GM19397 (cell line): ENCODE measurements around the gene STAT2.
"Not testable (repeated sequence)": the region's sequence is repeated elsewhere in the genome, so short reads cannot be mapped to it uniquely, and the experiment has no call there.

Experiments used
- ATAC-seq: cut with Tn5 transposase; IDR thresholded peaks from one replicate; pipeline ENCODE4 v1.9.1; 2021; ENCODE audit warnings: mild to moderate bottlenecking, moderate library complexity; ENCODE audit not compliant: unreplicated experiment

STAT2 gene

DNA sequence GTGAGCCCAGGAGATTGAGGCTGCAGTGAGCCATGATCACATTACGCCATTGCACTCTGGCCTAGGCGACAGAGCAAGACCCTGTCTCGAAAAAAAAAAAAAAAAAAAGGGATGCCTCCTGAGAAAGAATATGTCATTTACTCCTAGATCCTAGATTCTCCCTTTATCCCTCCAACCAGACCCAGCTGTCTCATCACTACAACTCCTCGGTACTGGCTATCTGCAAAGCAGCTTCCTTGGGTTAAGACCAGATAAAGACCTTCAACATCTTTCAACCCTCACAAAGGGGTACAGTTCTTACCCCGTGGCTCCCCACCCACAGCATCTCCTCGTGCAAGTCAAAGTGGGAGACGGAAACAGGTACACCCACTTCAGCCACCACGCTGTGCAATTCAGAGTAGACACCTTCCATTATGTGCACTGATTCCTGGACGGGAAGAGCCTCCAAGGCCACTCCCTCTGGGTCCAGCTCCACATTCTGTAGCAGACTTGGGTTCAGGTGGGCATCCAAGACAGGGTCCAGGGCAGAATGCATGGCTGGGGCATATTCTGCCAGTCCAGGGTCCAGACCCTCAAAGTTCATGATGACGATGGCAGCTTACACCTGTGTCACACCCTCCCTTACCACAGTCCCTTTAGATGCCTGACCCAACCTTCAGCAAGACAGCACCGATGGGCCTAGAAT is 27.3 kb downstream of the STAT2 start:
- ATAC-seq = no peak

DNA sequence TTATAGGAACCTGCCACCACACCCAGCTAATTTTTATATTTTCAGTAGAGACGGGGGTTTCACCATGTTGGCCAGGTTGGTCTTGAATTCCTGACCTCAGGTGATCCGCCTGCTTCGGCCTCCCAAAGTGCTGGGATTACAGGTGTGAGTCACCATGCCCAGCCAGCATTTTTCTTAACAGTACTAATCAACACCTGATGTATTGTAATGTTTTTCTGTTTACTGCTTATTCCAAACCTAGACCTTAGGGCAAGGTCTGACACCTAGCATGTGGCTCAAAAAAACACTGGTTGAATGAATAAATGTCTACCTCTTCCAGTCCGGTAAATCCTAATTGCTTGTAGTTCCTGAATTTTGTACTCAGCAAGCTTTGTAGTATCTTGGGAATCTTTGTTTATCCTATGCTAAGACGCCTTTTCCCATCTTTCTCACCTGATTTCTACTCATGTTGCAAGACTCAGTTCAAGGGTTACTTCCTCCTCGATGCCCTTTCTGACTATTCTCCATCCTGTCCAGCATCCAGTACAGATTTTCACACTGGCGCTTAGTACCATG is 28.9 kb downstream of the STAT2 start:
- no peak for ATAC-seq

DNA sequence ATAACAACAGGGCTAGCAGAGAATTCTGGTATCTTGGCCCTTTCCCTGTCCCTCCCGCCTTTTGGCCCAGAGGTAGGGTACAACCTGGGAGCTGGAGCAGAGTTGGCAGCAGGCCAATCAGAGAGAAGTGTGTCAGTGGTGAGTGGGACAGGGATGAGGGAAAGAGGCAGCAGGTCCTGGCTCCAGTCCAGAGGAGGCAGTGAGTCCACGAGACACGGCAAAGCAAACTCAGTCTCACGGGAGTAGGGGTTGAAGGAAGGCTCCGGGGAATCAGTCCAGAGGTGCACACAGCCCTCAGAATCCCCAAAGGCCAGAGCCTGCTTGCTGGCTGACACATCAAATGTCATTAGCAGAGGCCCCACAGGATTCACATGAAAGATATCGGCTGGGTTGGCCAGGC is 33.4 kb downstream of the STAT2 start:
- no peak for ATAC-seq

DNA sequence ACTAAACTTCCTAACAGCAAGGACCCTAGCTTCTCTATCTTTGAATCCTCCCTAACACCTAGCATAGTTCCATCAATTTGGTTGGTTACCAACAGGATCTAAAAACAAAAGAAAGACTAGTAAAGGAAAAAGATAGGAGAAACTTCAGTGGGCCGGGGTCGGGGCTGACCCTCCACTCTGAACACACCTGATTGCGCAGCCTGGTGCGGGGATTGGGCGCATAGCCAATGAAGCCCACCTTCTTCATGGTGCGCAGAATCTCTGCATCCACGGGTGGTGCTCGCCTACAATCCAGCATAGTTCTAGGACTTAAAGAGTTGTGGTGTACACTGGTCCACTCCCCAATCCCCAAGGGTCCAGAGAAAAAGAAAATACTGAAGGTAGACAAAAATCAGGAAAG is 33.8 kb downstream of the STAT2 start:
- ATAC-seq = no peak

DNA sequence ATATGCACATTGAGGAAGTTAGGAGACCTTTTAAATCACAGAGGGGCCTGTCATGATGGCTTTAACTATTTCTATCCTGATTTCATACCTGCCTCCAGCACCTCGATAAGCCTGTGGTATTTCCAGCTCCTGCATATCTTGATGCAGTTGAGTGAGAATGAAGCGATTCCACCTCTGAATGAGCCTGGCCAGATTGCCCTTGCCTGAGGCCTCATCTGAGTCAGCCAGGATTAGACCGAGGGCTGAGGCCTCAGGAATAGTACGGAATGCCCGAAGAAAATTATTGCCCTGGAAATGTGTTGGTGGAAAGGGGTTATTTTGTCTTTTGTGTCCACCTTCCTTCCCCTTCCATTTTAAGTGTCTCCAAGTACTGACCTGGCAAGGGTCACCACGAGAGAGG is 35.7 kb downstream of the STAT2 start:
- ATAC-seq = no peak

DNA sequence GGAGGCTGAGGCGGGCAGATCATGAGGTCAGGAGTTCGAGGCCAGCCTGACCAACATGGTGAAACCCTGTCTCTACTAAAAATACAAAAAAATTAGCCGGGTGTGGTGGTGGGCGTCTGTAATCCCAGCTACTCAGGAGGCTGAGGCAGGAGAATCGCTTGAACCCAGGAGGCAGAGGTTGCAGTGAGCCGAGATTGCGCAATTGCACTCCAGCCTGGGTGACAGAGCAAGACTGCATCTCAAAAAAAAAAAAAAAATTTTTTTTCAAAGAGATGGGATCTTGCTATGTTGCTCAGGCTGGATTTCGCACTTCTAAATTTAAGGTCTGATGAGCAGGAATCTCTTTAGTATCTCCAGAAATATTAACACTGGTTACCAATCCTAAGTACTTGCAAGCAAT is 38.3 kb downstream of the STAT2 start:
- ATAC-seq = not testable (repeated sequence)

DNA sequence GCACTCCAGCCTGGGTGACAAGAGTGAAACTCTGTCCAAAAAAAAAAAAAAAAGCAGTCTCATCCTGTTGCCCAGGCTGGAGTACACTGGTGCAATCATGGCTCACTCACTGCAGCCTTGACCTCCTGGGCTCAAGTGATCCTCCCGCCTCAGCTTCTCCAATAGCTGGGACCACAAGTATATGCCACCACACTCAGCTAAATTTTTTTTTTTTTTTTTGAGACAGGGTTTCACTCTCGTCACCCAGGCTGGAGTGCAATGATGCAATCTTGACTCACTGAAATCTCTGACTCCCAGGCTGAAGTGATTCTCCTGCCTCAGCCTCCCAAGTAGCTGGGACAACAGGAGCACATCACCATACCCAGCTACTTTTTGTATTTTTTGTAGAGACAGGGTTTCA is 38.9 kb downstream of the STAT2 start:
- ATAC-seq = no peak

DNA sequence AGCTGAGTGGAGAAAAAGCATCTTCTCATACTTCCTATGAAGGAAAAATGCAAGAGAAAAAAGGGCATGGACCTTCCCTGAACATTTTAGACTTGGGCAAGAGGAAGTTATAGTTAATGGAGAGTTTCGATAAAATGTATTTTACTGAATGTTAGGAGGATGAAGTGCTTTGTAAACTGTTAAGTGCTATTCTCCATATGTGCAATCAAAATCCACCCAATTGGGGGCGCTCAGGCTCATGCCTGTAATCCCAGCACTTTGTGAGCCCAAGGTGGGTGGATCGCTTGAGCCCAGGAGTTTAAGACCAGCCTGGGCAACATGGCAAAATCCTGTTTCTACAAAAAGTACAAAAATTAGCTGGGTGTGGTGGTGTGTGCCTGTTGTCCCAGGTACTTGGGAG is 42.2 kb downstream of the STAT2 start:
- no peak for ATAC-seq

DNA sequence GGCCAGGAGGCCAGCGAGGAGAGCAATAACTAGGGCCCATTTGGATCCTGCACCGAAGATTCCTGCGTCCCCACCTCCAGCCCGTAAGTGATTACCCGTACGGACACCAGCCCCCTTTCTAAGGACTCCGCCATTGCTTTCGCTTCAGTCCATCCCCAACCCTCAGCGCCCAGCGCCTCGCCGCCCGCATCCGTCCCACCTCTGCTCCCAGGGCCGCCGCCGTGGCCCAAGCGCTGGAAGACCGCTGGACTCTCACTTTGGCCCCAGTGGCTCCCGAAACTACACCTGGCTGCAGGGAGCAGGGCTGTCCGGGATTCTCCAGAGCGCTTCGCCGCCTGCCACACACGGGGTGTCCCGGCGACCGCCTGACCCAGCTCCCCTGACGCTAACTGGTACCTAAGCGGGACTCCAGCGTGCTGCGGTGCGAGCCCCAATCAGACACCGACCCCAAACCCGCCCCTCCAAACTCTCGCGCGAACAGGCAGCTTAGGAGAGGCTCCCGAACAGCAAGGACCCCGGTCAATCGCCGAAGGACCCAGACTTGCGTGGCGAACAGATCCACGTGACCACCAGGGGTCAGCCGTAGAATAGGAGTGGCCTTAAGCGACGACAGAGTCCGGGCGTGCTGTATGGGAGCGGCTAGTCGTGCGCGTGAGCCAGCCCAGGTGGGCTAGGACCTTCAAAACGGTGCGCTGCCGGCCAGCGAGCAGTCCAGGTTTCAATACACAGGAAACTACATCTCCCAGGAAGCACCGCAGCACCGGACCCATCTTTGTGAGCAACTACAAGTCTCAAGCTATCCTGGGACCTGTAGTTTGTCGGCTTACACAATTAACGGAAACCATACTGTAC is 44.1 kb downstream of the STAT2 start, which contains the start of gene CNPY2:
TSS of gene CNPY2 (minus strand) at position 367 of the 852 bp plus-strand sequence. CDS start 771 bp downstream, outside the sequence.
- ATAC-seq = peak; percentile 87

DNA sequence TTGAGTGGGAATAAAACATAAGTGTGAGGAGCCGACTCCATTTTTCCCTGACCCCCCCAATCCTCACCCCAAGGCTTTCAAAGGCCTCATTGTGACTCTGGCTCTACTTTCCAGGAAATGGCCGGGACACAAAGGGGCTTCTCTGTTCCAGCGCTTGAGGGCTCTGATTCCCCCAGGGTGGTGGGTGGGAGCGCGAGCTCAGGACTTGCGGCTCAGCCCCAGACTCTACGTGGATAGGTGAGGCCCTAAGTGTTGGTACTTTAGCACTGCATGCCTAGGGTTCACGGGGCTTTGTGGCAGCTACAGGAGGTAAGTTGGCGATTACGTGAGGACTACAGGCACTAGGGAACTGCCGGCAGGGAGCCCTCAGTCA is 44.7 kb downstream of the STAT2 start:
- ATAC-seq = no peak

DNA sequence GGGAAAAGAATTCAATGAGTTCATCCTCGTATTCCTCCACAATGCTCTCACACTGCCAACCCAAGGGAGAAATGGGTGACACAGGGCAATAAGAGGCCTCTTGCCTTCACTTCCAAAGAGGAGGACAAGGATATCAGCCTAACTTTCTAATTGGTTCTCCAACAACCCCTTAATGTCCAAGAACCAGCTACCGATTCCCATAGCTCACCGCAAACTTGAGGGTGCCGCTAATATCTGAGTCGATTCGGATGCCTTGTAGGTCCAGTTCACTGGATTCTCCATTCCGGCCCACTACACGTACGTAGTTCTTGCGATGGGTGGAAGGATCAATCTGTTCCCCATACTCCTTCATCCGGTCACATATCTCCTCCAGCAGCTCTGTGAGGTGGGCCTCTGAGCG is 48.9 kb downstream of the STAT2 start:
- ATAC-seq = no peak

DNA sequence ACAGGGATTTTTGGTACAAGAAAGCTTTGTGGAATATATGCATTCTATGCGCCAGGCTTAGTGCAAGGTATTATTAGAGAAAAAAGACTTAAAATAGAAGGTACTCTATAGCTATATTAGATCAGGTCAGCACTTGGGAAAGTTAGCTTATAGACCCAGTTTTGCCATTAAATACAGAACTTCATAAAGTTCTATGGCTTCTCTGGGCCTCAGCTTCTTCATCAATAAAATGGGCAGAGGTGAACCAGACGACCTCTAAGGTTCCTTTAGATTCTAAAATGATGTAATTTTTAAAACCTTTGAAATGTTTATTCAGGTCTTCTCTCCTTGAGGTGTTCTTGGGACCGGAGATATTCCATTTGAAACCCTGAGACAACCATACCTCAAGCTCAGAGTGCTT is 51.2 kb downstream of the STAT2 start:
- ATAC-seq = no peak

DNA sequence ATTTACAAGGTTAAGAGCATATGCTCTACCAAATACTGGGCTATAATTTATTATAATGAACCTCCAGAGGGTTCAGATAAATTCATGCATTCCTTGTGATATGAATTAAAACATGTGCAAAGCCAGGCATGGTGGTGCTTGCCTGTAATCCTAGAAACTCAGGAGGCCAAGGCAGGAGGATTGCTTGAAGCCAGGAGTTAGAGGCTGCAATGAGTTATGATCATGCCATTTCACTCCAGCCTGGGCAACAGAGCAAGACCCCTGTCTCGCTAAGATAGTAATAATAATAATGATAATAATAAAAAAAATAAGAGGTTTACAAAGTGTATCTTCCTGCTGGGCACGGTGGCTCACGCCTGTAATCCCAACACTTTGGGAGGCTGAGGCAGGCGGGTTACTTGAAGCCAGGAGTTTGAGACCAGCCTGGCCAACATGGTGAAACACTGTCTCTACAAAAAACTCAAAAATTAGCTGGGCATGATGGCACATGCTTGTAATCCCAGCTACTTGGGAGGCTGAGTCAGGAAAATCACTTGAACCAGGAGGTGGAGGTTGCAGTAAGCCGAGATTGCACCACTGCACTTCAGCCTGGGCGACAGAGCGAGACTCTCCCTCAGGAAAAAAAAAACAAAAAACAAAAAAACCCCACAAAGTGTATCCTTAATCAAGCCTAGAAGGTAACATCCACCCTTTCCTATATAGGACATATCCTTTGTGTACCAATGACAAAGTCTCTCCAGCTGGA is 52.5 kb downstream of the STAT2 start:
- ATAC-seq = no peak

DNA sequence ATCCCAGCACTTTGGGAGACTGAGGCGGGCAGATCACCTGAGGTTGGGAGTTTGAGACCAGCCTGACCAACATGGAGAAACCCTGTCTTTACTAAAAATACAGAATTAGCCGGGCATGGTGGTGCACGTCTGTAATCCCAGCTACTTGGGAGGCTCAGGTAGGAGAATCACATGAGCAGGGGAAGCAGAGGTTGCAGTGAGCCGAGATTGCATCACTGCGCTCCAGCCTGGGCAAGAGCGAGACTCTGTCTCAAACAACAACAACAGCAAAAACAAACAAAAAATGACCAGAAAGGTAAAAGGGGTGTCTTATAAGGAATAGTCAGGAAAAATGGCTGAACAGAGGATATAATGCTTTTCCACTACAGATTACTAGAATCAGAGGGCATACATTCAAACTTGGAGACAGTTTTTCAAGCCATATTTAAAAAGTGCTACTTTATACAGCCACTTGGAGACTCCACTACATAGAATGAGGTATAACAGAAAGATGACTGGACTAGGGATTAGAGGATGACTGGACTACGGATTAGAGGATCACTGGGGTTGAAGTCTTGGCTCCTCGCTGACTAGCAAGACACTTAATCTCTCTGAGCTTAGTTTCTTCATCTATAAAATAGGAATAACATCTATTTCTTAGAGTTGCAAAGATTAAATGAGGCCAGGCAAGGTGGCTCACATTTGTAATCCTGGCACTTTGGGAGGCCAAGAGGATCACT is 54.9 kb downstream of the STAT2 start:
- ATAC-seq = no peak

DNA sequence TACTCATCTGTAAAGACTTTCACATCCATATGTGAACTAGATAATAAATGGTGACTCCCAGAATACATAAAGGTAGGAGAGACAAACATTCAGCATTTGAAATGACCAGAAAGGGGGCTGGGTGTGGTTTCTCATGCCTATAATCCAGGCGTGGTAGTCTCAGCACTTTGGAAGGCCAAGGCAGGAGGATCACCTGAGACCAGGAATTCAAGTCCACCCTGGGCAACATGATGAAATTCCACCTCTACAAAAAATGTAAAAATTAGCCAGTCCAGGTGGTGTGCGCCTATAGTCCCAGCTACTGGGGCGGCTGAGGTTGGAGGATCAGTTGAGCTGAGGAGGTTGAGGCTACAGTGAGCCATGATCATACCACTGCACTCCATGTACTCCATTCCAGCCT is 55.6 kb downstream of the STAT2 start:
- no peak for ATAC-seq

DNA sequence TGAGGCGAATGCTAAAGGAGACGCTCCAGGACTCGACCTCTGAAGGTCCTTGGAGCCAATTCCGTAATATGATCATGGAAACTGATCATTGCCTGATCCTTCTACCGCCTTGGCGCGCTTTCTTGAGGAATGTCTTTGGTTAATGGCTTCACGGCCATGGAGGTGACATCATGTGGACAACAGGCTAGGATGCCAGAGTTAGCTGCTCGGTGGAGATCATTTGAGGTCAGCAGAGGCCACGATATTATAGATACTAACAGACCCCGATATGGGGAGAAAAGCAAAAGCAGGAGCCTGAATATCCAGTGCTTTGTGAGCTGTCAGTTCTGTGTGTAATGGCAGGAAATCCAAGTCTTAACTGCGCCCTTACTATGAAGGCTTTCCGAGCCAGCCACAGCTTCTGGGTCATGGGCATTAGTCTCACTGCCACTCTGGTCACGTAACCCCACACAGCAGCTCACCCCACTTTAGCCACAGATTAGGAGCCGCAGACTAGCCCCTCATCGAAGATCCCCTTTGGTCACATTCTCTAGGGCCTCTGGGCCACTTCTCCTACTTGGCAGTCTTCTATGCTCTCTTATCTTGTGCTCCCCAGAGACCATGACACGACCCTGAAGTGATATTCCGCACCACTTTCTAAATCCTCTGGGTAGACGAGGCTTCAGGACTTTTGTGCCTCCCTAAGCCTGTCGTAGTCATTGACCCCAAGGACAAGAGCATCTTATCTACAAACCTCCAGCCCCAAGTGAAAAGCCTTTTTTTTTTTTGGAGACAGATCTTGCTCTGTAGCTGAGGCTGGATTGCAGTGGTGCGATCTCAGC is 59.1 kb downstream of the STAT2 start:
- ATAC-seq = no peak

DNA sequence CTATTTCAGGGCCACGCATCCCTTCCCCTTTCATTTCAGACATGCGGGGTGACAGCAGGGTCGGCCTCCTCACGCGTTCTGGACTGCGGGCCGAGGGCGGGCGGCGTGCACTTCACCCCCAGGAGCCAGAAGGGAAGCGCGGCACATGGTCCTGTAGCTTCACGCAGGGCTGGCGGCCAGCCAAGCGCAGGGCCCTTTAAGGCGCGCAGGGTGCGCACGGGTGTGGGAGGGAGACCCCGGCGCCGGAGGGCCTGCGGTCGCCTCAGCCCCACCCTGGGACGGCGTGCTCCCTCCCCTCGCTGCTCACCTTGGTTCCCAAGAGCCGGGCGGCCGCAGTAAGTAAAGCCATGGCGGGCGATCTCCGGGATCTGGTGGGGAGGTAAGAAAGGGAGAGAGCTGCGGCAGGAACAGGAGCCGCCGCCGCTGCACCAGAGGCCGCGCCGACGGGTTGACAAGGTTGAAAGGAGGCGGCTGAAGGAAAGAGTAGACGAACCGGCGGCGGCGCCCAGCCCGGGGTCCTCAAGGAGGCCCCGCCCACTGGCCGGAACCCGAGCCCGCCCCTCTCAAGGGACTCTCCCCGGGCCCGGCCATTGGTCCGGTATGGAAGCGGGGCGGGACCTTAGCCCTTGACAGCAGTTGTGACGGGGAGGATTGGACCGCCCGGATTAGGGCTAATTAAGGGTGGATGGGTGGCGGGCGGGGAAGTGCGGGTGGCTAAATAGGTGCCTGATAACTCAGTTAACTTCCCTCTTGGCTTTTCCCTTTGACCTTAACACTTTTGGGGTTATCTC is 59.9 kb downstream of the STAT2 start, which contains the start of gene CS:
TSS of gene CS (minus strand) at position 478 of the 791 bp plus-strand sequence. CDS start at position 349, 129 bp downstream.
- ATAC-seq = peak; percentile 92

DNA sequence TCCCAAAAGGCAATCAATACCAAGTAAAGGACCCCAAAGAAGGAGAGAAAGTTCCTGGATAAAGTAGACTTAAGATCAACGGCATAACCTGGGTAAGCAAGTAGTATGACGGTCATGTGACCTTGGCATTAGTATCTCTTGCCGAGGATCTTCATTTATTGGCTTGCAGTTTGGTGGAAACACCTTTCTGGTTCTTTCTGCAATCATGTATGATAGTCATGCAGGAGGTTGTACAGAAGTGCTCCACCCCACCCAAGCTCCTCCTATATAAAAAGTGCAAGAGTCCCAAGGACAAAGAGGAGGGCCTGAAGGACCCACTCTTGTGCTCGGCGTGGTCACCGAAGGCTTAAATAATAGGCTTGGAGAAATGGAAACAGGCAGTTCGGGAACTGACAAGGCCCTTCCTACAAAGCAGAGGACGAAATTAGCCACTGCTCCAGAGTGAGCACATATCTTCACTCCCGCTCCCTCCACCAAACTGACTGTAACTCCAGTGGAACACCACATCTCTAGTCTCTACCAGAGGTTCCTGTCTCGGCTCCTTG is 60.5 kb downstream of the STAT2 start:
- peak; percentile 1 for ATAC-seq

DNA sequence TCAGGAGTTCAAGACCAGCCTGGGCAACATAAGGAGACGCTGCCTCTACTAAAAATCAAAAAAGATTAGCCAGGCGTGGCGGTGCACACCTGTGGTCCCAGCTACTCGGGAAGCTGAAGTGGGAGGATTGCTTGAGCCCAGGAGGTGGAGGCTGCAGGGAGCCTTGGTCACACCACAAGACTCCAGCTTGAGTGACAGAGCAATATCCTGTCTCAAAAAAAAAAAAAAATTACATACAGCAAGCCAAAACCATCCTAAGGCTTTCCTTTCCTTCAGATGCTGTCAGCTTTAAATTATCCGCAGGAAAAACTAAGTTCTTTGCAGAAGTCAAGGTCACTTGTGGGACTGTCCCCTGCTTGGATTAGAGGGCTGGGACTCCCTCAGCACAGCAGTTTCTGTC is 61.1 kb downstream of the STAT2 start:
- ATAC-seq = no peak
